ENCODE results near the gene LIMS1. TPM values are rescaled to one million over a fixed set of nuclear protein-coding genes. Genes with fewer than 3 reads are reported as not detected.

Gene LIMS1
- total RNA-seq, 2 donors from 2014 or later = 141 to 233 TPM

DNA sequence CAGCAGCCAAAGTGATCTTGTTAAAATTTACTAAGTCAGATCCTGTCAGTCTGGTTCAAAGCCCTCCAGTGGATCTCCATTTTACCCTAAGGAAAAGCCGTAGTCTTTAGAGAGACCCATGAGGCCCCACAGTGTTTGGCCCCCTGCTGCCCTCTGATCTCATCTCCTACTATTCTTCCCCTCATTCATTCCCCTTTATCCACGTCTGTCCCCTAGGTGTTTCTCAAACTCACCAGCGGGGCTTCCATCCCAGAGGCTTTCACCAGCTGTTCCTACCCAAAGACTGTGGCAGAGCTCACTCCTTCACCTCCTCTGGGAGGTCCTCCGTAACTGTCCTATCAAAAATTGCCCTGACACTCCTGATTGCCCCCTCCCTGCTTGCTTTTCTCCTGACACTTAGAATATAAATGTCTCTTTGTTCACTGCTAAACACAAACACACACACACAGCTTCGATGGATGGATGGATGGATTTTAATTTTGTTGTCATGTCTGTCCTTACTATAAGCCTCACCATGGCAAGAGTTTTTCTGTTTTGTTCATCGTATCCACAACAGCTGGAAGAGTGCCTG, 26.1 kb downstream of the LIMS1 start:
- Mint-ChIP-seq H3K4me1 (peaks cover 10% of the 10 kb centered on the region), H3K36me3 (ENCODE audit: low read depth) (peaks cover 3% of the 10 kb centered on the region), H3K27me3 (no peaks in the 10 kb centered on the region), H3K27ac (no peak overlapping the region), H3K4me3 (no peak overlapping the region)
- H3K9me3 ChIP-seq (ENCODE audit: control insufficient read depth, low read length, poor library complexity, severe bottlenecking) = no peaks in the 10 kb centered on the region
- ATAC-seq = no peak
- DNase-seq = no peak

DNA sequence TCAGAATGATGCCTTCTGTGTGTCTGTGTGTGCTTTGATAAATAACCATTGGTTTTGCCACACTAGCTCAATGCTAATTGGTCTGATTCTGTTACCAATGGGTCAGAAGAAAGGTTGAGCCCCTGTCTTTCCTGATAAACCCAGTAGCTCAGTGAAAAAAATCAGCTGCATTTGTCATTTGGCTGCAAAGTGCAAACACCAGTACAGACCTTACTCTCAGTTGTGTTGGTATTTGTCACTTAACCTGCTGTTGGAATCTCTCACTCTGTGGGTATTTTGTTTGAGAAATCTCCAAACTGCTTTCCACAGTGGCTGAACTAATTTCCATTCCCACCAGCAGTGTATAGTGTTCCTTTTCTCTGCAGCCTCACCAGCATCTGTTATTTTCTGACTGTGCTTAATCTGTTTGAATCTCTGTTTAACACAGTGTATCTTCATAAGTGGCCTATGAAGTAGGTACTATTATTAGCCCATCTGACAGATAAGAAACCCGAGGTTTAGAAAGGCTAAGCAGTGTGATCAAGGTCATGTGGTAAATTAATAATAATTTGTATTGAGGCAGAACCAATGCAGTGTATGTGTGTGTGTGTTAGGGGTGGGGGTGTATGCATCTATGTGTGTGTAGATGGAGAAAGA, 26.7 kb downstream of the LIMS1 start:
- ATAC-seq (no peak), DNase-seq (no peak)
- Mint-ChIP-seq H3K27me3 (no peaks in the 10 kb centered on the region), H3K27ac (no peak overlapping the region), H3K4me1 (peaks cover 10% of the 10 kb centered on the region), H3K36me3 (ENCODE audit: low read depth) (peaks cover 3% of the 10 kb centered on the region), H3K4me3 (no peak overlapping the region)
- no peaks in the 10 kb centered on the region for H3K9me3 ChIP-seq (ENCODE audit: control insufficient read depth, low read length, poor library complexity, severe bottlenecking)

DNA sequence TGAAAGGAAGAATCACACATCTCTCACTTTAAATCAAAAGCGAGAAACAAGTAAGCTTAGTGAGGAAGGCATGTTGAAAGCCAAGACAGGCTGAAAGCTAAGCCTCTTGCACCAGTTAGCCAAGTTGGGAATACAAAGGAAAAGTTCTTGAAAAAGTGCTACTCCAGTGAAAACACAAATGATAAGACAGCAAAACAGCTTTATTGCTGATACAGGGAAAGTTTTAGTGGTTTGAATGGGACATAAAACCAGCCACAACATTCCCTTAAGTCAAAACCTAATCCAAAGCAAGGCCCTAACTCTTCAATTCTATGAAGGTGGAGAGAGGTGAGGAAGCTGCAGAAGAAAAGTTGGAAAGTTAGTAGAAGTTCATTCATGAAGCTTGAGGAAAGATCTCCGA, 28.0 kb downstream of the LIMS1 start:
- H3K27ac Mint-ChIP-seq = no peak overlapping the region
- no peaks in the 10 kb centered on the region for H3K27me3 Mint-ChIP-seq
- ATAC-seq (no peak), DNase-seq (no peak)
- H3K36me3 Mint-ChIP-seq (ENCODE audit: low read depth) = no peaks in the 10 kb centered on the region
- peaks cover 9% of the 10 kb centered on the region for H3K4me1 Mint-ChIP-seq
- no peak overlapping the region for H3K4me3 Mint-ChIP-seq
- no peaks in the 10 kb centered on the region for H3K9me3 ChIP-seq (ENCODE audit: control insufficient read depth, low read length, poor library complexity, severe bottlenecking)

DNA sequence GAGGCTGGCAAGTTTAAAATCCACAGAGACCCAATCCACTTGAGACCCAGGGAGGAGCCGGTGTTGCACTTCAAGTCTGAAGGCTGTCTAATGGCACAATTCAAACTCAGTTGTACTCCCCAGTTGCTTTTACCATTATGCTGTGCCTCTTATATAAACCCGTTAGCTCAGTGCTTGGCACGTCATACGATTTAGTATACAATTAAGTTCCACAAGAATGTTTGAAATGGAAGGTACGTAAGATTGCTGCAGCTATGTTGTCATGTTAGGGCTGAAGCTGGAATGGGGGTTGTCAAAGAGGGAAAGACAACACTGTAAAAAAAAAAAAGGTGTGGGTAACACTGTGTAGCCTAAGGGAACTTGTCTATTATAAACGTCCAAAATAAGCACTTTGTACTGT, 30.2 kb downstream of the LIMS1 start:
- H3K27ac Mint-ChIP-seq = no peak overlapping the region
- DNase-seq (no peak), ATAC-seq (no peak)
- H3K36me3 Mint-ChIP-seq (ENCODE audit: low read depth) = peaks cover 2% of the 10 kb centered on the region
- H3K9me3 ChIP-seq (ENCODE audit: control insufficient read depth, low read length, poor library complexity, severe bottlenecking) = no peaks in the 10 kb centered on the region
- H3K27me3 Mint-ChIP-seq = no peaks in the 10 kb centered on the region
- H3K4me1 Mint-ChIP-seq = peaks cover 13% of the 10 kb centered on the region
- H3K4me3 Mint-ChIP-seq = no peak overlapping the region

DNA sequence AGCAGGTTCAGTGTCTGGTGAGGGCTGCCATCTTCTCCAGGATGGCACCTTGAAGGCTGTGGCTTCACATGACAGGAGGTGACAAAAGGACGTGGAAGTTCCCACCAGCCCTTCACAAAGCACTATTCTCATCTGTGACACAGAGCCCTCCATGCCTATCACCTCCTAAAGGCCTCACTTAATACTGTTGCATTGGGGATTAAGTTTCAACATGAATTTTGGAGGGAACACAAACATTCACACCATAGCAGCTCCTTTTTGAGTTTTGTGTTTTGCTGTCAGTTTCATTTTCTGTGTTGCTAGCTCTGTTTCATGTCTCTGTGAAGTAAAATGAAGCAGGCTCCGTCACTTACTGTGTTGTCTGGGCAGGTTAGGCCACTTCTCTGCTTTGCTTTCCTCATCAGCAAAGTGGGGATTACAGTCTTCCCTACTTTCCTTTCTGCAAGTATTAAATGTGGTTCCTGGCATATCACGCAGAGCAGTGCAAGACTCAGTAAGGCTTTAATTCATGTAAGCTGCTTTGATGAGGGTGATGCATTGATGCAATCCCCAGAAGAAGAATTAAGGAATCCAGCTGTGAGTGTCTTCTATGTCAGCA, 31.6 kb downstream of the LIMS1 start:
- DNase-seq = no peak
- Mint-ChIP-seq H3K27ac (no peak overlapping the region), H3K4me1 (peaks cover 8% of the 10 kb centered on the region), H3K4me3 (peak overlapping the region; percentile 36), H3K27me3 (no peaks in the 10 kb centered on the region), H3K36me3 (ENCODE audit: low read depth) (peaks cover 2% of the 10 kb centered on the region)
- peak; percentile 75 for ATAC-seq
- H3K9me3 ChIP-seq (ENCODE audit: control insufficient read depth, low read length, poor library complexity, severe bottlenecking) = no peaks in the 10 kb centered on the region

DNA sequence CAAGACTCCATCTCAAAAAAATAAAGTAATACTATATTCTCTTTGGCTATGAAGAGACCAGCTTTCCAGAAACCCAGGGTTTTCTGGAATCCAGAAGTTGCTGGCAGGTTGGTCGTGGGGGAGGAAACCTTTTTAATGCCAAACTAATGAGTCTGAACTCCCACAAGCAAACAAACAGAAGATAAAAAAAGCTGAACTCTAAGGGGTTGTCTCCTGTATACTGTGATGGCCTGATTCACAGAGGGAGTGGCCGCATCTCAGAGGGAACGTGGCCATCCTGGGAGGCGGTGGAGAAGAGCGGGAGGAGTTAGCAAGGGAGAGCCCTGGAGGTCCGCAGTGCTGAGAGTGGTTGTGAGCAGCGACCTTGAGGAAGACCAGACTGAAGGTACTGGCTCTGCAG, 36.1 kb downstream of the LIMS1 start:
- no peaks in the 10 kb centered on the region for H3K27me3 Mint-ChIP-seq
- no peaks in the 10 kb centered on the region for H3K9me3 ChIP-seq (ENCODE audit: control insufficient read depth, low read length, poor library complexity, severe bottlenecking)
- DNase-seq = no peak
- no peak overlapping the region for H3K27ac Mint-ChIP-seq
- peaks cover 2% of the 10 kb centered on the region for H3K36me3 Mint-ChIP-seq (ENCODE audit: low read depth)
- H3K4me3 Mint-ChIP-seq = no peak overlapping the region
- H3K4me1 Mint-ChIP-seq = peaks cover 15% of the 10 kb centered on the region
- ATAC-seq = no peak

DNA sequence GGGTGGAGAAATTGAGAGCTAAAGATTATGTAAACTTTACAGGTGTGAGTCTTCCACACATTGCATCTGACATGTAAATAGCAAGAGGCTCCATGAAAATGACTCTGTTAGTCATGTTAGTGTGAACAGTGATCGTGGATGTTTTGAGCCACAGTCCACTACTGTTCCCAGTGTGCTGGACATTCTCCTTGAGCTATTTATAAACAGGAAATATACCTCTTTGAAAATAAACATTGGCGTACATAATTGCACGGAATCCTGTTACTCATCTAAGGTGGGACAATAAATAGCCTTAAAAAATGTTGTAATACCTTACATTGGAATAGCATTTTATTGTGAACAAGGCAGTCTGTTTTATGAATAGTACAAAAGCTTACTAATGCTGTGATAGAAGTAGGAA, 37.0 kb downstream of the LIMS1 start:
- H3K4me1 Mint-ChIP-seq = peaks cover 17% of the 10 kb centered on the region
- H3K36me3 Mint-ChIP-seq (ENCODE audit: low read depth) = peaks cover 2% of the 10 kb centered on the region
- ATAC-seq = no peak

DNA sequence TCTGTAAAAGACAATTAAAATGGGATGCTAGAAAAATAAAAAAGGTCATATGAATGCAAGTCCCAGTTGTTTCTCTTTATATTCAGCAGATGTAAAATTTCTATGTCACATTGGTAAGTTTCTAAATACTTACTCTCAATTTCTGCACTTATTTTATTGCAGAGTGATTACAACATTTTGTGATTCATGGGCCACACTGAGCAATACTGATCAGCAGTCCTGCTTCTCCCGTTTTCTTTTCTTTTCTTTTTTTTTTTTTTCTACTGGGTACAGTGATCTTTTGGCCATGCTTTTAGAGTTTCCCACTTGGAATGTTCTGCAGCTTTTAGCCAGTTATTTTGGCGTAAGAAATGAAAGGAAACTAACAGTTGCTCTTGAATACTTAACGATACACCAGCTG, 38.8 kb downstream of the LIMS1 start:
- Mint-ChIP-seq H3K4me1 (peaks cover 12% of the 10 kb centered on the region), H3K4me3 (no peak overlapping the region), H3K27me3 (no peaks in the 10 kb centered on the region), H3K36me3 (ENCODE audit: low read depth) (peaks cover 2% of the 10 kb centered on the region), H3K27ac (no peak overlapping the region)
- no peaks in the 10 kb centered on the region for H3K9me3 ChIP-seq (ENCODE audit: control insufficient read depth, low read length, poor library complexity, severe bottlenecking)
- ATAC-seq = no peak
- DNase-seq = no peak

More for the DNA sequence above, 37.0 kb downstream of the LIMS1 start:
- H3K27ac Mint-ChIP-seq = no peak overlapping the region
- no peak for DNase-seq
- H3K4me3 Mint-ChIP-seq = no peak overlapping the region
- no peaks in the 10 kb centered on the region for H3K27me3 Mint-ChIP-seq
- no peaks in the 10 kb centered on the region for H3K9me3 ChIP-seq (ENCODE audit: control insufficient read depth, low read length, poor library complexity, severe bottlenecking)

DNA sequence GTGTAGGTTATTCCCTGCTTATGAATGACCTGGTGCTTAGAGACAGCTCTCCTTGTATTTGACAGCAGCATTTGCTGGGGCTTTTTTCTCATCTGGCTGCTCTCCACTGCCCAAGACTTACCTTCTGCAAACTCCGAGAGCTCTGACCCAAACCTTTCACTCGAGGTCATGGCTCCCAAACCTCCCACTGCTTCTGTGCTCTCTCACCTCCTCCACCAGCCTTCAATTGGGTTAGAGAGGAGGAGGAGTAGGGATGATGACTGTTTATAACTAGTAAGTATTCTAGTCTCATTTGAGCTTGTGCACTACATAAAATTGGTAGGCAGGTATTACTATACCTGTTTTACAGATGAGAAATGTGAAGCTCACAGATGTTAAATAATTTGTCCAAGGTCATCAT, 40.1 kb downstream of the LIMS1 start:
- Mint-ChIP-seq H3K4me1 (peaks cover 10% of the 10 kb centered on the region), H3K27ac (no peak overlapping the region), H3K4me3 (no peak overlapping the region), H3K36me3 (ENCODE audit: low read depth) (no peaks in the 10 kb centered on the region), H3K27me3 (no peaks in the 10 kb centered on the region)
- H3K9me3 ChIP-seq (ENCODE audit: control insufficient read depth, low read length, poor library complexity, severe bottlenecking) = no peaks in the 10 kb centered on the region
- ATAC-seq (no peak), DNase-seq (no peak)

DNA sequence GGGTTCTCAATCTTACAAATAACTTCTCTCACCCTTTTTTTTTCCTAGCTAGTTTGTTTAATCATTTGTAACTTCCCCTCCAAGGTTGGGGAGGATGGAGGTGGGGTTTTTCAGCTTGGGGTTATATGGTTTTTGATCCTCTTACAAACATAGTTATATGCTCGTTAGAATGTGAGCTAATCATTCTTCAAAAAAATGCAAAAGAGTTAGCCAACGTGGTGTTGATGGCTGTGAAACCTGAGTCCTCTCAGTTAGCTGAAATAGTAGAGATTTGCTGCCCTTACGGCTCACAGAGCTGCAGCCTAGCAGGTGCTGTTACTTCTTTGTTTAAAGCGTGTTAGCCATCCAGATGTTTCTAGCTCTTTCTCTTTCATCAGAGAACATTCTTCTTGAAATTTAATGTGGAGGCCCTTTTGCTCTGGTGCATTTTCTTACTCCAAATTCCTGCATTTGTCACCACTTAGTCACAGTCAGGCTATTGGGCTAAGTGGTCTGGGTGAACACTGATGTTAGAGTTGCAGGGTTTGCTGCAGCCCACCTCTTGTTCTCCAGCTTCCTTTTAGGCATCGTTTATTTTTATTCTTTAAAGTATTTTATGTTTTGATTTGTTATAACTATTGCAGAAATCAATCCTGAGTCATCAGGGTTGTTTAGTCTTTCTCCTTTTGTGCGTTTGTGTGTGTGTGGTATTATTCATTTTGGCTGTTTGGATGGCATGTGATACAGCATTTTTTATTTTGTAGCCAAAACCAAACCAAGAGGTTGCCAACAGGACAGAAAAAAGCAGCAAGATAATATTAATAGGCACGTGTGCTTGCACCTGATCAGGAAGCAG, 41.1 kb downstream of the LIMS1 start:
- H3K9me3 ChIP-seq (ENCODE audit: control insufficient read depth, low read length, poor library complexity, severe bottlenecking) = no peaks in the 10 kb centered on the region

DNA sequence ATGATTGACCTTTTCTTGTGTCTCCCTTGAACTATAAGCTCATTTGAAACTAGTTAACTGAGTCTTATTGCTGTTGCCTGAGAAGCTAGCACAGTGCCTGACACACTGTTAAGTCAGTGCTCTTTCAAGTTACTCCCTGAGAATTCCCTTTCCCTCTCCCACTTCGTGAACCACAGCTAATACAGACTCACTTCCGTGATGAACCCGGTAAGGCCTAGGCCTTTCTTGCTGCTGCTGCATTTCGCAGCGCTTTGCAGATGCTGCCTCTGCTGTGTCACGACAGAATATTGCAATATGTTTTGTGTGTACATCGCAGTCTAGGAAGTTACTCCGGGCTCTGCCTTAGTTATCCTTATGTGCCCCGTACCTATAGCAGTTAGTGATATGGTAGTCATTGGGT, 42.8 kb downstream of the LIMS1 start:
- Mint-ChIP-seq H3K27me3 (no peaks in the 10 kb centered on the region), H3K4me3 (no peak overlapping the region), H3K4me1 (peaks cover 23% of the 10 kb centered on the region), H3K27ac (no peak overlapping the region), H3K36me3 (ENCODE audit: low read depth) (no peaks in the 10 kb centered on the region)
- no peaks in the 10 kb centered on the region for H3K9me3 ChIP-seq (ENCODE audit: control insufficient read depth, low read length, poor library complexity, severe bottlenecking)
- ATAC-seq = no peak
- DNase-seq = no peak

More for the DNA sequence above, 41.1 kb downstream of the LIMS1 start:
- no peaks in the 10 kb centered on the region for H3K27me3 Mint-ChIP-seq
- ATAC-seq = no peak
- peaks cover 16% of the 10 kb centered on the region for H3K4me1 Mint-ChIP-seq
- H3K4me3 Mint-ChIP-seq = no peak overlapping the region
- H3K36me3 Mint-ChIP-seq (ENCODE audit: low read depth) = no peaks in the 10 kb centered on the region
- H3K27ac Mint-ChIP-seq = no peak overlapping the region
- DNase-seq = no peak

DNA sequence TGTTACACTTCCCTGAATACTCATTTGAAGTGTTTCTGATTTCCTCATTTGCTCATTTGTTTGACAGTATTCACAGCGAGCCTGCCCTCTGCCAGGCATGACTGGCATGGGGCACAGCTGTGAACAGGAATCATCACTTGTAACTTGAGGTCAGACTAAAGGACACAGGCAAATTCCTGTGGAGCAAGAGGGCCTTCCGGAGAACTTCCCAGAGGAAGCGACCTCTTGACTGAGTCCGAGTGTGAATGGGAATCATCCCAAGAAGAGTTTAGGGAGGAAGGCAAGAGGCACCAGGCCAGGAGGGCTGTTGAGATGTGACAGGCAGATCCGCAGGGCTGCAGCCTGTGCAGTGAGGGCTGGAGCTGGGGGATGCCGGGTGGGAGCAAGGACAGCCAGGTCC, 45.4 kb downstream of the LIMS1 start:
- H3K4me3 Mint-ChIP-seq = no peak overlapping the region
- H3K27me3 Mint-ChIP-seq = no peaks in the 10 kb centered on the region
- ATAC-seq (no peak), DNase-seq (no peak)
- no peaks in the 10 kb centered on the region for H3K36me3 Mint-ChIP-seq (ENCODE audit: low read depth)
- peak overlapping the region; percentile 92 for H3K27ac Mint-ChIP-seq
- peaks cover 25% of the 10 kb centered on the region for H3K4me1 Mint-ChIP-seq
- H3K9me3 ChIP-seq (ENCODE audit: control insufficient read depth, low read length, poor library complexity, severe bottlenecking) = no peaks in the 10 kb centered on the region

DNA sequence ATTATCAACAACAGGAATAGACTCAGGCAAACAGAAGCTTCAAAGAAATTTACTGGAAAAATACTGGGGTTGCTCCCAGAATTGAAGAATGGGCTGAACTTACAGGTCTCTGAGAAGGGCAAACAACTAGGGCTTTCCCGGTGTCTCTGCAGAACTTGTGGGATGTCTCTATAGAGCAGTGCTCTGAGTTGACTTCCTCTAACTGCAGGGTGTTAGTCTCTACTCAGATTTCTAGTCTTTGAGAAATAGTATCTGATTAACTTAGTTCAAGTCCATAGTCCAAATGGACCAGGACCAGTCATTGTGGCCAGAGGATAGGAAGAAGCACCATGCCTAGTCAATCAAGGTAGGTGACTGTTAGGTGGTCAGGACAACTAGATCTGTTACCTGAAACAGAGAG, 45.8 kb downstream of the LIMS1 start:
- no peaks in the 10 kb centered on the region for H3K9me3 ChIP-seq (ENCODE audit: control insufficient read depth, low read length, poor library complexity, severe bottlenecking)
- Mint-ChIP-seq H3K36me3 (ENCODE audit: low read depth) (no peaks in the 10 kb centered on the region), H3K4me1 (peaks cover 25% of the 10 kb centered on the region), H3K27me3 (no peaks in the 10 kb centered on the region), H3K4me3 (peak overlapping the region; percentile 25), H3K27ac (peak overlapping the region; percentile 92)
- ATAC-seq (no peak), DNase-seq (no peak)
